Stomach smooth muscle (tissue), 2 donors: ENCODE data around the gene BST1.

Source experiments
- H3K27ac ChIP-seq: one replicate; pipeline ENCODE4 v1.7.0; 2013; ENCODE audit warnings: mild to moderate bottlenecking, low read length, inconsistent platforms
- H3K27me3 ChIP-seq, 2 donors: one replicate each; pipeline ENCODE4 v1.7.0; 2013; ENCODE audit warnings: low read length in 2 of 2; ENCODE audit not compliant: insufficient read depth in 2 of 2, control insufficient read depth in 1 of 2
- H3K36me3 ChIP-seq, 2 donors: one replicate each; pipeline ENCODE4 v1.7.0; 2013; ENCODE audit warnings: low read length in 2 of 2; ENCODE audit not compliant: control insufficient read depth in 2 of 2, insufficient read depth in 2 of 2
- H3K4me1 ChIP-seq: one replicate; pipeline ENCODE4 v1.7.0; 2013; ENCODE audit warnings: low read length; ENCODE audit not compliant: control insufficient read depth, insufficient read depth
- H3K4me3 ChIP-seq, 2 donors: one replicate each; pipeline ENCODE4 v1.7.0; 2013; ENCODE audit warnings: low read length in 2 of 2
- H3K9ac ChIP-seq, 2 donors: one replicate each; pipeline ENCODE4 v1.7.0; 2013; ENCODE audit warnings: low read length in 2 of 2, mild to moderate bottlenecking in 1 of 2
- H3K9me3 ChIP-seq, 2 donors: one replicate each; pipeline ENCODE4 v1.7.0; 2013; ENCODE audit warnings: low read length in 2 of 2; ENCODE audit not compliant: control insufficient read depth in 2 of 2
- donor health status: healthy.
- donor health status: Pancreatic carcinoma.

Gene BST1

DNA sequence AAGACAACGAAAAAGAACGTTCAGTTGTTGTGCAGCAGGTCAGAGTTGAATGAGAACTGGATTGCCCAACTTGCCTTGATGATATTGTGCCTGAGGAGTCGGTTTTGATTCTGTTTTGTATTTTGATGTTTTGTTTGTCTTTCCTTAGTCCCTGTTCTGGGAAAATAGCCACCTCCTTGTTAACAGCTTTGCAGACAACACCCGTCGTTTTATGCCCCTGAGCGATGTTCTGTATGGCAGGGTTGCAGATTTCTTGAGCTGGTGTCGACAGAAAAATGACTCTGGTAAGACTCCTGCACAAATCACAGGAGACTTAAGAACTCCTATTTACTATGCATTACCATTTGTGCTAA lies 4.5 kb downstream of the BST1 start:
- Histone ChIP-seq H3K4me3 (no peak overlapping the region), H3K9ac (no peak overlapping the region), H3K36me3 (no peaks in the 10 kb centered on the region), H3K4me1 (peaks cover 8% of the 10 kb centered on the region), H3K27ac (no peak overlapping the region), H3K27me3 (no peaks in the 10 kb centered on the region), H3K9me3 (no peaks in the 10 kb centered on the region)

DNA sequence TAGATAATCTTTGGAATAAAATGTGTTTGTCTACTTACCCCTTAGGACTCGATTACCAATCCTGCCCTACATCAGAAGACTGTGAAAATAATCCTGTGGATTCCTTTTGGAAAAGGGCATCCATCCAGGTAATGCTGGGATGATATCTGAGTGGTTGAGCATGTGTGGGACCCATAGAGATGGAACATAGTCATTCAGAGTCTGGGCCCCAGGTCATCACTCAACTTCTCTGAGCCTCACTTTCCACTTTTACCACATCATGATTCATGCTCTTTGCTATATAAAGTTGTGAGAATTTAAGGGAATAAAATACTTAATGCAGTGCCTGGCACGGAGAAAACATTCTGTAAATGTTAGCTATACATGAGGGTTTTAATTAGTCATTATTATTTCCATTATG lies 8.9 kb downstream of the BST1 start:
- H3K27me3 ChIP-seq: no peaks in the 10 kb centered on the region
- no peak overlapping the region for H3K9ac ChIP-seq
- no peak overlapping the region for H3K27ac ChIP-seq
- no peaks in the 10 kb centered on the region for H3K9me3 ChIP-seq
- no peaks in the 10 kb centered on the region for H3K36me3 ChIP-seq
- H3K4me1 ChIP-seq: peaks cover 7% of the 10 kb centered on the region
- no peak overlapping the region for H3K4me3 ChIP-seq

DNA sequence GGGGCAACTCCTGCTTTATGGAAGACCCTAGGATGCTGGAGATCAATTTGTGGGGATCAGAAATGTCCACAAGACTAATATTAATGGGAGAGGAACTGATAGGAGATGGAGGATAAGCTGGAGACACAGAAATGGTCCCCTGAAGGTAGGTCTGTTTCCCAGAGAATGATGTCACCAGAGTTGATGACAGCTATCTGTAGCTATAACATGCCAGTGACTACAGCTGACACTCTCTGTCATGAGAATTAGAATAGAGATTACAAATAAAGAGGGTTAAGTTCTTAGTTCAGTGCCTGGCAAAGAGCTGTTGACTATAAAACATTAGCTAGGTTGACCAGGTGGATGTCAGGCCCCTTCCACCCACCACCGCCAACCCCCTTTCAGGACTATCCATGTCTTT lies 9.3 kb downstream of the BST1 start:
- H3K9ac ChIP-seq: no peak overlapping the region
- H3K9me3 ChIP-seq: no peaks in the 10 kb centered on the region

DNA sequence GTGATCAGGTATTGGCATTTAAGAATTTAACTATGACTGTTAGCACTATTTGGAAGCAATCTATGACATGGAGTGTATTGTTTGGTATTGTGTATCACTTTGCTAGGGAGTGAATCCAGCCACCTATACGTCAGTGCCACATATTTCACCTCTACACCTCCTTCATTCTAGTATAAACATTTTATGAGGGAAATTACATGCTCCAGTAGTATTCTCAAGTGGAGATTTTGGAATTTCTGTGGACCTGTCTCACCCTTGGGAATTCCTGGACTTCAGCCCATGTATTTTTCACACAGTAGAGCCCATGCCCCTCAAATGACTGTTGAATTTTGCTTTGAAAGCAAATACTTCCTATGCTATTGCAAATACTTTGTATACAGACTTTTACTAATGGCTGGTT lies 11.3 kb downstream of the BST1 start:
- H3K4me3 ChIP-seq: no peak overlapping the region
- H3K27ac ChIP-seq: no peak overlapping the region
- no peaks in the 10 kb centered on the region for H3K9me3 ChIP-seq
- peaks cover 27% of the 10 kb centered on the region for H3K4me1 ChIP-seq
- no peaks in the 10 kb centered on the region for H3K27me3 ChIP-seq
- H3K9ac ChIP-seq: no peak overlapping the region
- H3K36me3 ChIP-seq: no peaks in the 10 kb centered on the region

More for the DNA sequence above, 9.3 kb downstream of the BST1 start:
- no peaks in the 10 kb centered on the region for H3K36me3 ChIP-seq
- H3K27me3 ChIP-seq: no peaks in the 10 kb centered on the region
- peaks cover 12% of the 10 kb centered on the region for H3K4me1 ChIP-seq
- H3K27ac ChIP-seq: no peak overlapping the region
- no peak overlapping the region for H3K4me3 ChIP-seq

DNA sequence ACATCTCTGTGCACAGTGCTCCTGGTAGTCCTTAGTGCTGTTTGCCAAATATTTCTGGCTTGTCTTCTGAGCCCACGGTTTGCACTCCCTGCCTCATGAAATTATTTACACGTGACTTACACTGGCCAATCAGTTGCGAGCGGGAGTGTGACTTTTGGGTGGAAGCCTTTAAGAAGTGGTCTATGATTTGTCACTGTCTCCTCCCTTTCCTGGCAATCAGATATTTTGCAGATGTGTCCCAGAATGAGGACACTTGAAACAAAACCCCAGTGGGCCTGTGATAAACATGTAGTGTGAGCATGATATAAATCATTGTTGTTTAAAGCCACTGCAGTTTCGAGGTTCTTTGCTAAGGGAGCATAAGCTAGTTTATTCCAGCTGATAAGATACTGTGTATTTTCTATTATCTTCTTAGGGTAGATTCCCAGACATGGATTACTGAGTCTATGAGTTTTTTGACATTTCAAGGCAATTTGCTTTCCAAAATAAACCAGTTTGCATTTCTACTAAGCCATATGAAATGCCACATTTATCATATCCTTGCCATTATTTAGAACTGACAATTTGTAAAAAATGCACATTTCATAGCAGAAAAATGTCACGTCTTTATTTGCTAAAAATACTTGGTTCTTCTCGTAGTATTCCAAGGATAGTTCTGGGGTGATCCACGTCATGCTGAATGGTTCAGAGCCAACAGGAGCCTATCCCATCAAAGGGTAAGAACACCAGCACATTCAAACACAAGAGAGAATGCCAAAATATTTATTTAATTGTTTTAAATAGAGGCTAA lies 12.0 kb downstream of the BST1 start:
- no peak overlapping the region for H3K27ac ChIP-seq
- no peaks in the 10 kb centered on the region for H3K36me3 ChIP-seq
- H3K4me1 ChIP-seq: peaks cover 29% of the 10 kb centered on the region

DNA sequence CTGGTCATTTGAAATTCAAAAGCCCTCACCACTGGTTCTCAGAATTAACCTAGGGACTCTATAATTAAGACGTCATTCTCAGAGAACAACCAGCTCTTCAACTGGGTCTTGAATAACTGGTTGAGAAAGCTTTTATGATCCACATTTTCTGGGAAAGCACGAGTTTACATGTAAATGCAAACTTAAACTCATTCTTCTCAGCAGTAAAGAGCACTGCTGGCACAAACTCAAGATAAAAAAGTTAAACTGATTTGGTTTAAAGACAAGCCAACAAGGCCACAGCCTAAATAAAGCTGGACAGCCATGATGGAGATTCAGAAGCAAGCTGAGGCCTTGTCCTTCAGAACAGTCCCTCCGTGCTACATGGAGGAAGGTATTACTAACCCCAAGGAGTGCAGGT lies 13.2 kb downstream of the BST1 start:
- H3K9ac ChIP-seq: no peak overlapping the region

More for the DNA sequence above, 12.0 kb downstream of the BST1 start:
- no peak overlapping the region for H3K9ac ChIP-seq
- H3K4me3 ChIP-seq: no peak overlapping the region
- no peaks in the 10 kb centered on the region for H3K9me3 ChIP-seq
- H3K27me3 ChIP-seq: no peaks in the 10 kb centered on the region

DNA sequence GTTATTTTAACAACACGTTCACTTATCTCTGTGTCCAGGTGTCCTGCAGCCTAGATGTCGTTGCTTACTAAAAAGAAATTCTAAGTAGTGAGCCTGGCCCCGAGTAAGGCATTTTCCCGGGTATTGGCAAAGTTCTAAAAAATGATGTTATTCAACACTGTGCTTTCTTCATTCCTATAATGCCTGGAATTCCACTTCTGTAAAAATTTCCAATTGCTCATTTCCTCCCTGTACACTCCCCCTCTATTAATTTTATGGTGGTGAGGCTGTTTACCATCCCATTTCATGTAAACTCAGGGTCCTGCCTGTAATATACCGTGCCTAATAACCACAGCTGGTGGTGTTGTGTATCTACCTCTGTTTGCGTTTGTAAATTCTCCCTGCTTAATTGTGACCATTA lies 14.2 kb downstream of the BST1 start:
- Histone ChIP-seq H3K9ac (no peak overlapping the region), H3K4me1 (peaks cover 29% of the 10 kb centered on the region), H3K27ac (no peak overlapping the region), H3K4me3 (no peak overlapping the region), H3K9me3 (no peaks in the 10 kb centered on the region), H3K27me3 (no peaks in the 10 kb centered on the region), H3K36me3 (no peaks in the 10 kb centered on the region)

More for the DNA sequence above, 13.2 kb downstream of the BST1 start:
- no peaks in the 10 kb centered on the region for H3K36me3 ChIP-seq
- H3K27ac ChIP-seq: no peak overlapping the region
- no peak overlapping the region for H3K4me3 ChIP-seq
- no peaks in the 10 kb centered on the region for H3K9me3 ChIP-seq
- H3K4me1 ChIP-seq: peaks cover 29% of the 10 kb centered on the region
- no peaks in the 10 kb centered on the region for H3K27me3 ChIP-seq

DNA sequence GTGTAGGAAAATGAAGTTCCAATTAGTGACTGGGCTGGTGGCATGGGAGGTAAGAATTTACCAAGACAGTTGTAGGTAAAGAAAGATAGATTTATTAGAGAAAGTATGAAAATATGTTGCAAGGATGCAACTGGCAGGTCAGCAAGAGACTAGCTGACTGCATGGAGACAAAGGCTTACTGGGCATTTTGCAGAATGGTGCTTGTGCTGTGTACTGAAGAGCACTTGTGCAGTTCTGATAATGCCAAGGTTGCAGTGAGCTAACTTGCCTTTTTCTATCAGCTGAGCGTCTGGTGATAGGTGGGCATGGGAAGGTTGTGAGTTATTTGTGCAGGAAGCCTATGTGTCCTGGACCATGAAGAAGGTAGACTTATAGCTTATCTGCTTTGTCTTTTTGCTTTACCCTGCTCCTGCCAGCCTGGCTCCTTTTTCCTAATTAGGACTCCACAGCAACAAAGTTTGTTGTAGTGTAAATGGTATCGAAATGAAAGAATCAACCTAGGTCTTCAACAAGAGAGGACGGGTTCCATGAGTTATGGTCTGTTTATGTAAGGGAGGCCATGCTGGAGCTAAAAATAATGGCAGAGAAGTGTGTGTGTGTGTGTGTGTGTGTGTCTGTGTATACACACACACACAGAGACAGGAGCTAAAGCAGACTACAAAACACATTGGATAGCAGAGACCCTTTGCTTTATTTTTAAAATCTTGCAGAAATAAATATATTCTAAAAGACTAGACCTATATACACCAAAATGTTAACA lies 15.0 kb downstream of the BST1 start:
- H3K4me3 ChIP-seq: peak overlapping the region in 1 of 2 donors; percentile 46
- H3K9me3 ChIP-seq: no peaks in the 10 kb centered on the region
- no peak overlapping the region for H3K9ac ChIP-seq
- H3K36me3 ChIP-seq: no peaks in the 10 kb centered on the region
- no peaks in the 10 kb centered on the region for H3K27me3 ChIP-seq
- H3K4me1 ChIP-seq: peaks cover 29% of the 10 kb centered on the region
- no peak overlapping the region for H3K27ac ChIP-seq

DNA sequence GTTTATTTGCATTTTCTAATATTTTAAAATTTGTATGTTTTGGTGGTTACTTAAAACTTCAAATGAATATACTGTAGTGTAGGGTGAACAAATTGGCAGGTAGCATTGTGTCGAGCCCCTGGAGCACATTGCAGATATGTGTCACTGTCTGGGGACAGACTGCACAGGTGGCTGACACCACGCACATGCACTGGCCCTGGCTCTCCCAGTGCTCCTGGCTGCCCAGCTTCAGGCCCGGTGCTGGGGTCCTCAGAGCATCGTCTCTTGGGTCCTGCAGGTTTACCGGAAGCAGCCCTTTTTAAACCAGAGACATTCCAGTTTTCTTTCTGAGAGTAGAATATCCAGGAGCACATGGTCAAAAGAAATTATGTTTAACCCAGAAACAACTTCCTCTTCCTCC lies 15.6 kb downstream of the BST1 start:
- Histone ChIP-seq H3K4me3 (no peak overlapping the region), H3K4me1 (peaks cover 29% of the 10 kb centered on the region), H3K27me3 (no peaks in the 10 kb centered on the region), H3K27ac (no peak overlapping the region), H3K9me3 (no peaks in the 10 kb centered on the region), H3K36me3 (no peaks in the 10 kb centered on the region), H3K9ac (peak overlapping the region in 1 of 2 donors; percentile 21)

DNA sequence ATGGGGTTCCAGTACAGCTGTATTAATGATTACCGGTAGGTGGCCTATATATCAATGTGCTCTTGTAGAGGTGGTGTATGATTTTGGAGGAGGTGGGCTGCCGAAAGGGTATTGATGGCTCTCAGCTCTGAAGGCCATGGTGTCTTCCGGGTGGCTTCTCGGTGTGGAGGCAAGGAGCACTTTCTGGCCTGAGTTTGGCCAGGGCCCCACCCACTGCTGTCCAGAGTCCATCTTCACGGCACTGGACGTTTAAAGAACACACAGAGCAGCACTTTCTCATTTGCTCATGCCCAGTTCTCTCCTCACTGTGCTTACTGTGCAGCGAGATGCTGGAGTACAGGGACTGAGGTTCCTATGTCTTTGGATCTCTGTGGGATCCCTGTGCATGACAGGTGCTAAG lies 16.1 kb downstream of the BST1 start:
- Histone ChIP-seq H3K9ac (no peak overlapping the region), H3K4me1 (peaks cover 29% of the 10 kb centered on the region), H3K27ac (no peak overlapping the region), H3K36me3 (no peaks in the 10 kb centered on the region), H3K27me3 (no peaks in the 10 kb centered on the region), H3K4me3 (peak overlapping the region in 1 of 2 donors; percentile 4), H3K9me3 (no peaks in the 10 kb centered on the region)

DNA sequence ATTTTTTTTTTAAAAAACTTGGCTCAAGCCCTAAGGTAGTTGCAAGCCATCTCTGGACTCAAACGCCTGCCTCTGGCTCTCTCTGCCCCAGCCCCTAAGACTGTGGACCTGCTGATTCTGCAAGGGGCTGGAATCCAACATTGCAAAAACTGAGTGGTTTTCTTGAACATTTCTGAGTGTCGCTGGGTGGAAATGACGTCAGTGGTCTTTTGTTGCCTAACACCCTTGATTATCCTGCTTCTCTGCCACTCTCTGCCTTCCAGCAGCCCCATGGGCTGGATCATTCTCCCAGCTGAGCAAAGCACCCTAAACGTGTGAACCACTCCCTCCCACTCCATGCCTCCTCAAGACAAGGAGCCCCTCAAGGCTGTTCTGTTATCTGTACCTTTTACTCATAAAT lies 16.6 kb downstream of the BST1 start:
- Histone ChIP-seq H3K9ac (no peak overlapping the region), H3K27me3 (no peaks in the 10 kb centered on the region), H3K4me3 (no peak overlapping the region), H3K36me3 (no peaks in the 10 kb centered on the region), H3K27ac (no peak overlapping the region), H3K4me1 (peaks cover 24% of the 10 kb centered on the region), H3K9me3 (no peaks in the 10 kb centered on the region)
